ENCODE measurements around the gene CWC15.
"Not testable (repeated sequence)": the region's sequence is repeated elsewhere in the genome, so short reads cannot be mapped to it uniquely, and the experiment has no call there.

The CWC15 gene
- total RNA-seq, result 29.2 to 59.5 (median 43.3) reads per million in 17 experiments

DNA sequence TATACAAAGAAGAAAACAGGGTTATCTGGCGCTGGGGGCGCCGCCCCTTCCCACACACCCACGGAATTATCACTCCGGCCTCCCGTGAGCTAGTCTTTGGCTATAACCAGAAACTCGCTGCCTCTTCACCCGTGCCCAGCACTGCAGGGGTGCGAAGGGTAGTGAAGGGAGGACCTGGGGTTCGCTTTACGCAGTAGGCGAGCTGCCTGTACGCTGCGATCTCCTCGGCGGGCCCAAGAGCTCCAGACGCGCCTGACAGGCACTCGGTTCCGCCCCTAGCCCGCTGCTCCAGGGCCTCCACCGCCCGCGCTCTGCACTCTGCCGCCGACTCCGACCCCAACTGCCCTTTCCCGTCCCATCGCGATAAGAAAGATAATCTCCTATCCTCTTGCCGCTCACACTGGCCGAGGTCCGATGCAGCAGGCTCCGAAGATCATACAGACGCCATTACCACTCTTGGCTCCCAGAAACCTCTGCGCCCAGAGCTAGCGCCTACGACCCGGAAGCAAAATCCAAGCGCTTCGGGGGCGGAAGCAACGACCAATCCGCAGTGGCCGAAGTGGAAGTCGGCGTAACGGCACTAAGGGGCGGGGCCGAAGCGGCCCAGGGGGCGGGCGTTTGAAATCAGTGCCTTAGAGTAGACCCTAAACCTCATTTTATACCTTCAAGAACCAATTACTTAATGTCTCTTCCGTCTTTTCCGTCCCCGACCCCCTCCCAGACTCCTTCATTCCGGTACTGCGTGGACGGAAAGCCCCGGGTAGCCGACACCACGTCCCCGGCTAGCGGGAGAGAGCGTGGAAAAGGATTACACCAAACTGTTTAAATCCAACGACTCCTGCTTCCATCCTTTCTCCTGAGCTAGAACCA is at the start of gene CWC15, which contains the start of gene KDM4D:
Gene CWC15 (minus strand): TSS at position 458 of the 870 bp plus-strand sequence. CDS start 1,371 bp downstream, outside the sequence.
Gene KDM4D (plus strand): TSS at position 611 of the 870 bp plus-strand sequence. CDS start 23,664 bp downstream, outside the sequence.
- peak; percentile 95 to 97 (median 96) for DNase-seq

DNA sequence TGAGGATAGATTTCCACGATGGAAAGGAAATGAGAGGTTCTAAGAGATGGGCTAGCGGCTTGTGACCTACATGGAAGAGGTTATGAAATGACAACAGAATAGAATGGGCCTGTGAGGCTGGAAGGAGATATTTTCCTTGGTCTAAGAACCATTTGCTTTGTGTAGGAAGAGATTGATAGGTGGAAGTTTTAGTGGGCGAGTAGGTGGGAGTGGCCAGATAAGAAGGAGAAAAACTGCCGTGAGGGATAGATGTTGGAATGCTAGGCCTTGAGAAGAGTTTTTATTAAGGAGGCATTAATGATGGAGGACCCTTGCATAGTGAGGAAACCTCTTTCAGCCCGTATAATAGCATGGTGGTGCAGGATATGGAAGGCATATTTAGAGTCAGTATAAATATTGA is 48.1 kb upstream of the CWC15 start:
- not testable (repeated sequence) for DNase-seq

DNA sequence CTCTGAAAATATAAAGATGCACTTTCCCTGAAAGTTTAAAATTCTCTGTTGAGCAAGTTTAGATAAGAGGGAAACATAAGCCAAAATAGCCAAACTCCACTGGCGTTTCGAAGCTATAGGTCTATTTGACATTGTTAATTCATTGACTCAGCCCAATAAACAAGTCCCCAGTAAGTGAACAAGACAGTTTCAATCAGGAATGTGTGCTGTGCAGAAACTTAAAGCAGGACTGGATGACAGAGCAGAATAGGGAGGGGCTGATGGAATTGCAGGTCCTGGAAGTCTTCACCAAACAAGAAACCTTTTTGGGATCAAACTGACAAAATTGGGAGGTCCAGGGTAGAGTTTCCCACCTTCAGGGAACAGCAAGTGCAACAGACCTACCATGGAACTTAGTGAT is 42.8 kb upstream of the CWC15 start:
- DNase-seq, result no peak

DNA sequence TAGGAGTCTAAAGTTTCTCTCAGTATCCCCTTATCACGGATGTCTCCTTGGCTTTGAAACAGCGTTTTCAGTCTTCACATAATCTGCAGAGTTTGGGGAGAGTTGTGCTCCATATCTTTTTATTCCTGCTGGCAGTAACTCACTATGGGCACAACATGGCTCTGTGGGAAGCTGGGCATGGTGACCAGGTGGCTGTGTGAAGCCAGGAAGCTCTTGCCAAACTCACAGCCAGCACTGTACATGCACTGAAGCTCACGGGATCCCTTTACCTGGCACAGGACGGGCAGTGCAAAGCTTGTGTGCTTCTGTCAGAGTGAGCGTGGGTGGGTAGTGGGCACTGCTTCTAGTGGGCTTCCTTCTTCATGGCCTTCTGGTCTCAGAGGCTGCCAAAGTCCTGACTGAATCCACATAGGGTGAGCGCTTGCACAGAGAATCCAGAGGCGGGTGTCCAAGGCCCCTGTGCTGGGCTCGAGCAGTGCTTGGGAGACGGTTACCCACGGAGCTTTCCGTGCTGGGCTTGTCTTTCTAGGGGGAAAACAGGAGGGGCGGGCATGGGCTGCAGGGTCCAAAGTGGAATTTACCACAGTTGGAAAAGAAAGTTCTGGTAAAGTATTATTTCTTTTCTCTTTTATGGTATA is 40.9 kb upstream of the CWC15 start:
- DNase-seq, result no peak

DNA sequence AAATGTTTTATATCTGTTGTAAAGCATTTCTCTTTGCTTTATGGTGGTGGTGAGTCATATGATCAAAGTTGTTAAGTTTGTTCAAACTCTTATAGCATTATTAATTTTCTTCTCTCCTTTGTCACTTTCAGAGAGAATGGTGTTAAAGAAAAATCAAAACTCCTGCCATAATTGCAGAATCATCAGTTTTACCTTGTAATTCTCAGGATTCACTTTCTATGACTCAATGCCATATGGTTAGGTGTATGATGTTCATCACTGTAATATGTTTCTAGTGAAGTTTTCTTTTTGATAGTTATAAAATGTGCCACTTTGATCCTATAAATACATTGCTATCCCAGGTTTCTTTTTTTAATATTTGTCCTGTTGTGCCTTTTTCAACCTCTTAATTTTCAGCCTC is 38.0 kb upstream of the CWC15 start:
- DNase-seq, result no peak

DNA sequence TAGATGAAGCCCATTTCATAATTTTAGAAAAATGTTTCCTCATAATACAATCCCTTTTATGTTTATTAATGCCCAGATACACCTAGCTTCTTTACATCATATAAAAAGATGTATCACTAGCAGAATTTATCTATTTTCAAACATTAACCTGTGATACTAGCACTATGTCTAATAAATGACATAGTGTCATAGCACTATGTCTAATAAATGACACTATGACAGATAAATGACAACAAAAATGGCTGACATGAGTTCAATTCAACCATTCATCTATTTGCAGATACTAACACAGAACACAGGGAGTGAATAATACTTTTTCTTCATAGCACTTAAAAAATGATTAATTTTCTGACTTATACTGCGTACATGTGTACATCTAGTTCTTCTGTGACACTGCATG is 32.3 kb upstream of the CWC15 start:
- no peak for DNase-seq

DNA sequence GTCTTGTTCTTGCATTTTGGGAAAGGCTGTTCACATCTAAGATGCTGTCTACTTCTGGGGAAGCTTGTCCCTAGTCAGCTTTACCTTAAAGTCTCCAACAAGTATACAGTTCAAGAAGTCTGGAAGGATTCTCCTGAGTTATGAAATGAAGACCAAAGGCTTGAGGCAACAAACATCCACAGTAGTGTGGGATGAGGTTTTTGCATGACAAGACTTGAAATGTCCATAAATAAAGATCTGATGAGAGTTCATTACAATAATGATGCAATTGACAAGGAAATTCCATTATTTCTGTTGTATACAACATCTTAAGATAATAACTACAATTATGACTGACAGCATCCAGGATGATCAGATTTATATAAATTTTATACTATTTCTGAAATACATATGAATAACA is 30.4 kb upstream of the CWC15 start:
- no peak for DNase-seq

DNA sequence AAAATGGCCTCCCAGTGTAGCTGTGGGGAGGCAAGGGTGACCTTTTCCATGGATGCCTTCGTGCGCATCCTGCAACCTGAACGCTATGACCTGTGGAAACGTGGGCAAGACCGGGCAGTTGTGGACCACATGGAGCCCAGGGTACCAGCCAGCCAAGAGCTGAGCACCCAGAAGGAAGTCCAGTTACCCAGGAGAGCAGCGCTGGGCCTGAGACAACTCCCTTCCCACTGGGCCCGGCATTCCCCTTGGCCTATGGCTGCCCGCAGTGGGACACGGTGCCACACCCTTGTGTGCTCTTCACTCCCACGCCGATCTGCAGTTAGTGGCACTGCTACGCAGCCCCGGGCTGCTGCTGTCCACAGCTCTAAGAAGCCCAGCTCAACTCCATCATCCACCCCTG is 24.9 kb upstream of the CWC15 start:
- DNase-seq, result no peak

DNA sequence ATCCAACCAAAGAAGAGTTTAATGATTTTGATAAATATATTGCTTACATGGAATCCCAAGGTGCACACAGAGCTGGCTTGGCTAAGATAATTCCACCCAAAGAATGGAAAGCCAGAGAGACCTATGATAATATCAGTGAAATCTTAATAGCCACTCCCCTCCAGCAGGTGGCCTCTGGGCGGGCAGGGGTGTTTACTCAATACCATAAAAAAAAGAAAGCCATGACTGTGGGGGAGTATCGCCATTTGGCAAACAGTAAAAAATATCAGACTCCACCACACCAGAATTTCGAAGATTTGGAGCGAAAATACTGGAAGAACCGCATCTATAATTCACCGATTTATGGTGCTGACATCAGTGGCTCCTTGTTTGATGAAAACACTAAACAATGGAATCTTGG is 24.1 kb upstream of the CWC15 start:
- DNase-seq, result no peak

DNA sequence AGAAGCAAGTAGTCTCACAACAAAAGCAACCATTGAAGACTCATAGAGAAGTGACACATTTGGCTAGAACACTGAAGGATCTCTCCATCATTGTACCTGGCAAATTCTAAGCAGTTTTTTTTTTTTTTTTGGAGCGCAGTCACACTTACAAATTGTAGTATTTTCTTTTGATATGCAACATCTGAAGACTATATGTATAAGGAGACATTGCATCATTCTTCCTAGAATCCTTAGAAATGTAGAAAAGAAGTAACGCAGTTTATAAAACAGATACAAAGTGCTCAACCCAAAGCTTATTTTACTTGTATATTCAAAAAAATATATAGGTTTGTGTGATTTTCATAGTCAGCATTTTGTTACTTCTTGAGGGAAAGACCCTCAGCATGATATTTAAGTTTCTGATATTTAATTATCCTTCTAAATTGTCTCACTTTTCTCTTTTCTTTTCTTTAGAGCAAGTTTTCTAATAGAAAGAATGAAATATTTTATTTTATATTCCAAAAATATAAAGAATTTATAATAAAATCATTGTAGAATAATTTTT is 20.1 kb upstream of the CWC15 start:
- no peak for DNase-seq

DNA sequence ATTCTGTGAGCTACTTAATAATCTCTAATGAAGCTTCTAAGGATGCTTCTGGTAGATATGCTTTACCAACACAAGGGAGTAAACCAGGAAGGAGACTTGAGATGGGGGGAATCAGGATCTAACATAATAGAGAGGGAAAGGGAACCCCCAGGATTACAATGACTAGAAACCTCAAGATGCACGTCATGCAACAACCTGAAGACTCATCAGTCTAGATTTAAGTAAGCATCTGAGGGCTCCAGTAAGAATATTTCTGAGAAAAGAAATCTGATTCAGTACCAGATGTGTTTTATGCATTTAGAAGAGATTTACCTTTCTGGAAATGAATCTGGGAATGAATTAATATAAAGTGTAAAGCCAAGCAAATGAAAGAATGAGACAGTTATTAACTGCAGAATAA is 15.4 kb upstream of the CWC15 start:
- DNase-seq, result no peak

DNA sequence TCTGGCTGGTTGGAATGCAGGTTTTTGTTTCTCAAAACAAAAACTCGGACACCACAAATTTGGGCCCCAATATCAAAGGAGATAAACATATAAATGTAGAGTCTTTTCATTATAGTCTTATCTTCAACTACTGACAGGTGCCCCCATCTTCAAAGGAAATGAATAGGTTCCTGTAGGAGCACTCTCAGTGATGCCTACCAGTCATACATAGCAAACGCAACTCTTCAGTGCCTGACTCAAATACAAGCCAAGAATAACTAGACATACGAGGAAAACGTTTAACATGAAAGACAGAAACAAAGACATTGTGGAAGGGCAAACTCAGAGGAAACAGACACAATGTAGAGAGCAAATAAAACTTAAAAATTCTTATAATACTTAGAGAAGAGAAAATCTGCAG is 14.0 kb upstream of the CWC15 start:
- DNase-seq, result no peak

DNA sequence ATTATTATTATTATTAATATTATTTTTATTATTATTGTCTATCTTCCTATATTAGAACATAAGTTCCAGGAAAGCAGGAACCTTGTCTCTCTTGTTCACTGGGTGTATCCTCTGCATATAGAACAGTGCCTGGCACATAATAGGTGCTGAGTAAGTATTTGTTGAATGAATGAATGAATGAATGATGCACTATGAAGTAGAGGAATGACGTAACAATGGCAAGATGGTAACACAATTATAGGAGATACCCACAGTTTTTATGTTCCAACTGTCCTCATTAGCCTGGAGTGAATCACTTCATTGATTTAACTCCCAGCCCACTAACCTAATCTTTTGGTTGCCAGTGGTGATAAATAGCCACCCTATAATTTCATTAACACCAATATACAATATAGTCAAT is 2.2 kb upstream of the CWC15 start:
- no peak for DNase-seq

DNA sequence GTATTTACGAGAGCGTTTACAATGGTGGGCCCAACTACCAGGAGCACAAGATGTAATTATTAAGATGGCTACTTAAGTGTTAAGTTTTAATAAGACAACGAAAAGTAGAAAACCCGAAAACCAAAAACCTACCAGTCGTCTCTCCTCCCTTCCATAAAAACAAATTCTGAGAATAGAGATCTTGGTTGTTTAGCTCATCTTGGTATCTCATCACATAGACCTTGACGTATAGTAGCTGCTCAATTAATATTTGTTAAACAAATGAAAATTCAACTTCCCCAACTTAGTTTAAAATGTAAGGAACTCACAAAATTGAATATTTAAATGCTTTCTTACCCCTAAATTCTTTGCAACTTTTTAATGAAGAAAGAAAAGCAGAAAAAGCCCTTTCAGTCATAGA is 822 bp upstream of the CWC15 start:
- DNase-seq, result no peak

DNA sequence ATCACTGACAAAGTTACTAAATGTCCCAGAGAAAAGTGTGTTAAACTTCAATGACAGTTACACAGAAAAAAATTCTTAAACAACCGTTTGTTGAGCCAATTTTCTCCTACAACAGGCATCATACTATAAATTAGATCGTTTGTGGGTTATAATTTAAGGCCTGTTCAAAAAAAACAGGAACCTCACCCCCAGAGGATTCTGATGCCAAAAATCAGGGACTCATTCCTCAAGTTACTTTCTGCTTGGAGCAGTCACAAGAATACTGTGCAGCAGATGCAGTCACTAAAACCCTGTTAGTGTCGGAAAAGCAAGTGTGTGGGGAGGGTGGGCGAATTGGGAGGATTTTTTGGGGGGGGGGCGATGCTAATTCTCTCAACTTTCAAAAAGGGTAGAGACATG is 657 bp downstream of the CWC15 start:
- DNase-seq, result peak; percentile 6 to 38 (median 20)

DNA sequence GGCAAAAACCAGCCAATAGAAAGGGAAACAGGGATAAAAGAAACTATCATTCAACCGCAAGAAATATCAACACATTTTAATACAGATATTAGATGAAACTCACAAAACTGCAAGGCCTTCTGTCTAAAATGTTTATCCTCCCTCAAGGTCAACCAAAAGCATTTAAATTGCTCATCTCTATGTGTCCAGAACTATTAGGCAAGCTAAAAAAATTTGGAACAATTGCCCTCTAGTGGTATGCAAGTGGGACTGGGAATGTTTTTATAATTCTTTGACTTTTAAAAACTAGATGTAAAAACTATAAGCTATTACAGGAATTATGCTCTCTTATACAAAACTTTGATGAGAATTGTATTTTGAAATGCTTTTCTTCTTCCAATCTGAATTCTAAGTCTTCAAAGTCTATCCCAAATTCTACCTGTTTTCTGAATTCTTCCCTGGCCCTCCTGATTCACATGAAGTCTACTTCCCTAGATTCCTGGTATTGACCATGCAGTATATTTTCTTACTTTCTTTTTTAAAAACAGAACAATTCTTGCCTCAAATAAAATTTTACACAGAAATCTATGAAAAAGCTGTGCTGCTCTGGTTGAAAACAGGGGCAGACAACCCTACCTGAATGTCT is 4.9 kb downstream of the CWC15 start:
- DNase-seq, result peak in 2 of 4 experiments; percentile 43 to 50

DNA sequence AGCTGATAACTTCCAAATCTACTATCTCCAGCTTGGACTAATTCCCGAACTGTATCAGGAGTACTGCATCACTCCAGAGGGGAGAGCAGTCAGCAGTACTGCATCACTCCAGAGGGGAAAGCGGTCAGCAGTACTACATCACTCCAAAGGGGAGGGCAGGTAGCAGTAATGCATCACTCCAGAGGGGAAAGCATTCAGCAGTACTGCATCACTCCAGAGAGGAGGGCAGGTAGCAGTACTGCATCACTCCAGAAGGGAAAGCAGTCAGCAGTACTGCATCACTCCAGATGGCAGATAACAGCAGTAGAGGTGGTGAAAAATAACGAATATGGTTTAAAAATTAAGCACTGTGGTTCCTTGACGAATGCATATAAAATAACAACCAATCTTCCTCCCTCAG is 8.4 kb downstream of the CWC15 start:
- DNase-seq, result no peak

DNA sequence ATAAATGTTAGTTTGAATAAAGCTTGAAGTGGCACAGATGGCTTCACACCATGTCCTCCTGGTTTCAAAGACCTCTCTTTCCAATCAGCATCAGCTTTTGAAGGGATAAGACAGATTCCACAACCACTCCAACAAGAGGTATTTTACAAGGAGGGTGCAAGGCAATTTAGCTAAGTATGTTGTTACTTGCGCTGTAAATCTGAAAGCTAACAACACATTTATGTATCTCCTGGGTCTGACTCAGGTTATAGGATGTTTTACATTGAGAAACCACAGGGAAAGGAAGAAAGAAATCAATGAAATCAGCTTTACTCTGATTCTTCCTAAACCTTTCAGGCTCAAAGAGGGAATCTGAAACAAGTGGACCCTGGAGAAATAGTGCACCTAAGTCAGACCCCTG is 12.1 kb downstream of the CWC15 start:
- DNase-seq, result no peak

DNA sequence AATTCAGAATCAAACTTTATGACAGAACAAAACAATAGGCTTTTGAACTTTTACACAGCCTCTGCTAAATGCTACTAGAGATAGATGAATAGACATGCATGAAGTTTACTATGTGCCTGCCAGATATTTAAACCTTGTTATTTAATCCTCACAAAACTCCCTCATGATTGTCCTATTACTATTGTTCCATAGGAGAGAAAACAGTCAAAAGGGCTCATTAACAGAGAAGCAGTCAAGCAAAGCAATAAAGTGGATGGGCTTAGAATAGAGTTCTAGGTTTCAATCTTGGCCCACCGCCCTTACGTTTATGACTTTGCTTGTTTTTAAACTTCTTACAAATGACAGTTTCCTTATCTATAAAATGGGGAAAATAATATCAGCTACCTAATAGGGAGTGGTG is 12.9 kb downstream of the CWC15 start:
- no peak for DNase-seq

DNA sequence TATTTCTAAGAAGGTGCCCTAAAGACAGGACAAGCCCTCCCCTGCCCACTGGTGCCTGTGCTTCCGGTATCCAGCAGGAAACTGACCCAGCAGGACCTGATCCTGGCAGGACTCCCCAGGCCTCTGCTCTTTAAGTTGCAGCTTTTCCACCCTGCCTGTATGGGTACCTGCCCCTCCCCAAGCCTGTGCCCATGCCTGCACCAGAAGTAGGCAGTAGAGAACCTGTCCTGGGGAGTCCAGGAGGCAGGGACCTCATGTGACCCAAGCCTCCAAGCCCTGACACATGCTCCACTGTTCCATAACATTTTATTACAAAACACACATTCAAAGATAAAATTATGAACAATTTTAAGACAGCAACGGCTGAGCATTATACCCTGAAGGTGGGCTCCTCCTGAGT is 14.2 kb downstream of the CWC15 start:
- DNase-seq, result no peak

DNA sequence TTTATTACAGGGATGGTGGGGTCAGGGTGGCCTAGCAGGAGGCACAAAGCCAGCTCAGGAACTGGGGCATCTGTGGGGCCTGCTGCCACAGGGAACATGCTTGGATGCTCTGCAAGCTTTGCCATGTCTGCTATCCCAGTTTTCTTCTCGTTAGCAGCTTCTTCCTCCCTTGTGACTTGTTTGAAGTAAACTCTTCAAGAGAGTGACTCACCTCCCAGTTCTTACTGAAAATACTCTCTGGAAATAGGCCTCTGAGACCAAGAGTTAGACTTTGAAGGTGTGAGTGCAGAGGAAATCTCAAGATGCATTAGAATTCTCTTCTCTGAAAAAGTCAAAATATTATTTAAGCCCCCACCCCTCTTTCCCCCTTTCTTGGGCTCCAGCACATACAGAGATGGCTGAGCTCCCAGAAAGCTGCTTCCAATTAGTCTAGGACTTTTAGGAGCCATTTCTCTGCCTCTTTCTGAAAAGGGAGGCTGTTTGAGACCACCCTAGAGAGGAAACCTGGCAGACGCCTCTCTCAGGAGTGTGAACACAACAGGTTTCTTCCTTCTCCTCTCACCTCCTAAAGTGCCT is 15.1 kb downstream of the CWC15 start:
- DNase-seq, result no peak

DNA sequence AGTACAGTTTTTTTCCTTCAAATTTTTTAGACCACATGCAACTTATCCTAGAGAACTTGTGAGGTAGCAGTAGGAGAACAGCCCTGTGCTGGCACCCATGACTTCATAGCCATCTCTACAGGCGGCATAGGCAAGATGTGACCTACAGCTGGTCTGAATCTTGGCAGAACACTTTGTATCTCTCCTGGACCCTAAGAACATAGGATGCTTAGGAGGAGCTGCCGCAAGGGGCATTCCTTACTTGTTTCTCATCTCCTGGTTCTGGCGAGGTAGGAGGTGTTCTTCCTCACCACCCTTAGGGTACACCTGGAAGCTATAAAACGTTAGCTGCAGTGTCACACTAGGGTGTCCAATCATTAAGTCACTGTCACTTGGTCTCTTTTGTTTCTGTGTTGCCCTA is 16.4 kb downstream of the CWC15 start:
- no peak for DNase-seq

DNA sequence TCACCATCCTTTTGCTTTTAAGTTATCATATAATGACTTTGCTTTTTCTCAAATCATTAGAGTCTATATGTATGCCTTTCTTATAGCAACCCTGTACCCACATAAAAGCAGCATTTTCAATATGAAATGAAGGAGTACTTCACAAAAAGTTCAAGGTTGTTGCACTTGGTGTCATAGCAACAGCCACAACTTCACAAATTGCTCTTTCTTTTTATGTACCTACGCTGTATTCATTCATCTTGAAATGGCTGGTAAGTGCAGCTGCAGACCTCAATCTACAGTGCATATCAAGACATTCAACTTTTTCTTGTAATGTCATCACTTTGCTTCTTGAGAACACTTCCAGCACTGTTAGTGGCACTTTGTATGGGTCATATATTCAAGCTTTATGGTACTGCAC is 18.6 kb downstream of the CWC15 start:
- no peak for DNase-seq

Data from suppressor macrophage (primary cell).